Trophoblast cell (in vitro differentiated cells and primary cell): ENCODE results near the gene ADCY9.

Source experiments
- DNase-seq, 2 donors: peaks; one replicate each; pipeline ENCODE4 v3.0.0-alpha.2; 2016
- H2AFZ ChIP-seq: 2 replicates; pipeline ENCODE4 v1.6.1; 2013; ENCODE audit warnings: low read length, moderate library complexity, mild to moderate bottlenecking; ENCODE audit not compliant: insufficient read depth, poor library complexity
- H2AK5ac ChIP-seq: 2 replicates; pipeline ENCODE4 v1.6.1; 2013; ENCODE audit warnings: mild to moderate bottlenecking, low read length
- H2BK120ac ChIP-seq: 2 replicates; pipeline ENCODE4 v1.6.1; 2013; ENCODE audit warnings: low read length, mild to moderate bottlenecking, moderate library complexity; ENCODE audit not compliant: insufficient read depth, poor library complexity
- H2BK12ac ChIP-seq: 2 replicates; pipeline ENCODE4 v1.6.1; 2013; ENCODE audit warnings: mild to moderate bottlenecking, low read length, moderate library complexity
- H2BK5ac ChIP-seq: 2 replicates; pipeline ENCODE4 v1.6.1; 2013; ENCODE audit warnings: low read length, low read depth, moderate library complexity, mild to moderate bottlenecking; ENCODE audit not compliant: poor library complexity
- H3K14ac ChIP-seq: 2 replicates; pipeline ENCODE4 v1.6.1; 2013; ENCODE audit warnings: mild to moderate bottlenecking, low read length
- H3K18ac ChIP-seq: 2 replicates; pipeline ENCODE4 v1.6.1; 2013; ENCODE audit warnings: mild to moderate bottlenecking, low read length
- H3K23ac ChIP-seq: 2 replicates; pipeline ENCODE4 v1.6.1; 2013; ENCODE audit warnings: low read length
- H3K27ac ChIP-seq: 2 replicates; pipeline ENCODE4 v1.5.1; 2013; ENCODE audit warnings: low read depth, mild to moderate bottlenecking, inconsistent platforms, low read length, moderate library complexity
- H3K27me3 ChIP-seq: 2 replicates; pipeline ENCODE4 v1.6.1; 2013; ENCODE audit warnings: inconsistent platforms, mild to moderate bottlenecking, low read length, moderate library complexity; ENCODE audit not compliant: insufficient read depth
- H3K36me3 ChIP-seq, 2 experiments: 1 replicate in 1 of 2; 2 replicates in 1 of 2; pipeline ENCODE4 v1.6.1; 2013; ENCODE audit warnings: low read length in 2 of 2, mild to moderate bottlenecking in 2 of 2, moderate library complexity in 1 of 2; ENCODE audit not compliant: insufficient read depth in 2 of 2, control insufficient read depth in 1 of 2
- H3K4ac ChIP-seq: 2 replicates; pipeline ENCODE4 v1.6.1; 2013; ENCODE audit warnings: low read depth, mild to moderate bottlenecking, low read length, moderate library complexity
- H3K4me1 ChIP-seq, 2 experiments: 1 replicate in 1 of 2; 2 replicates in 1 of 2; pipeline ENCODE4 v1.6.1; 2013; ENCODE audit warnings: low read length in 2 of 2, mild to moderate bottlenecking in 2 of 2, moderate library complexity in 1 of 2; ENCODE audit not compliant: insufficient read depth in 2 of 2, control insufficient read depth in 1 of 2
- H3K4me2 ChIP-seq: 2 replicates; pipeline ENCODE4 v1.6.1; 2013; ENCODE audit warnings: inconsistent platforms, mild to moderate bottlenecking, low read length, moderate library complexity
- H3K4me3 ChIP-seq: 2 replicates; pipeline ENCODE4 v1.5.1; 2013; ENCODE audit warnings: mild to moderate bottlenecking, low read depth, low read length, inconsistent platforms
- H3K79me1 ChIP-seq: one replicate; pipeline ENCODE4 v1.6.1; 2013; ENCODE audit warnings: low read length
- H3K79me2 ChIP-seq: 2 replicates; pipeline ENCODE4 v1.6.1; 2013; ENCODE audit warnings: low read length, mild to moderate bottlenecking; ENCODE audit not compliant: control insufficient read depth, insufficient read depth, poor library complexity
- H3K9ac ChIP-seq: 2 replicates; pipeline ENCODE4 v1.6.1; 2013; ENCODE audit warnings: mild to moderate bottlenecking, low read length
- H3K9me3 ChIP-seq: 2 replicates; pipeline ENCODE4 v1.6.1; 2013; ENCODE audit warnings: low read depth, mild to moderate bottlenecking, control low read depth, inconsistent platforms, low read length; ENCODE audit not compliant: insufficient read depth
- H4K12ac ChIP-seq: 2 replicates; pipeline ENCODE4 v1.6.1; 2013; ENCODE audit warnings: low read depth, mild to moderate bottlenecking, low read length, moderate library complexity
- H4K8ac ChIP-seq: 2 replicates; pipeline ENCODE4 v1.6.1; 2013; ENCODE audit warnings: low read depth, mild to moderate bottlenecking, low read length, moderate library complexity
- H4K91ac ChIP-seq: one replicate; pipeline ENCODE4 v1.6.1; 2013; ENCODE audit warnings: low read depth, mild to moderate bottlenecking, low read length, moderate library complexity
- WGBS: extraction: QIAGEN DNeasy Blood & Tissue Kit; methylation state at CpG from one replicate; pipeline ENCODE4 v1.1.7; 2013; ENCODE audit warnings: missing lambda C conversion rate; ENCODE audit not compliant: insufficient read length, insufficient coverage; ENCODE audit errors: extremely low coverage; 5-methylcytosine and 5-hydroxymethylcytosine counted together

The ADCY9 gene

GRCh38 chr16:4106516-4106915 is 9.7 kb downstream of the ADCY9 start:
- no peak overlapping the region for H2BK120ac ChIP-seq
- H3K4ac ChIP-seq, result no peak overlapping the region
- no peak overlapping the region for H2BK5ac ChIP-seq
- peaks cover 21 to 31% of the 10 kb centered on the region in 2 experiments for H3K4me1 ChIP-seq
- H4K12ac ChIP-seq, result no peak overlapping the region
- H3K36me3 ChIP-seq, result peaks cover 2 to 6% of the 10 kb centered on the region in 2 experiments
- no peak overlapping the region for H4K8ac ChIP-seq
- peak overlapping the region; percentile 29 for H3K27ac ChIP-seq
- no peak overlapping the region for H3K23ac ChIP-seq
- peaks cover 8% of the 10 kb centered on the region for H3K79me1 ChIP-seq
- no peak overlapping the region for H2AFZ ChIP-seq
- no peak overlapping the region for H2AK5ac ChIP-seq
- H3K79me2 ChIP-seq, result peaks cover 2% of the 10 kb centered on the region
- no peak overlapping the region for H3K4me2 ChIP-seq
- no peak for DNase-seq
- H3K9ac ChIP-seq, result no peak overlapping the region
- H2BK12ac ChIP-seq, result no peak overlapping the region
- no peak overlapping the region for H3K18ac ChIP-seq
- no CpG with 5 or more reads among the region's 4 CpGs for WGBS
- H3K4me3 ChIP-seq, result no peak overlapping the region
- H4K91ac ChIP-seq, result no peak overlapping the region
- H3K14ac ChIP-seq, result no peak overlapping the region
- peaks cover 2% of the 10 kb centered on the region for H3K9me3 ChIP-seq
- H3K27me3 ChIP-seq, result no peaks in the 10 kb centered on the region

- H3K79me2 ChIP-seq, result peaks cover 2% of the 10 kb centered on the region
- H2AK5ac ChIP-seq, result no peak overlapping the region
- no peak overlapping the region for H3K14ac ChIP-seq
- H3K9me3 ChIP-seq, result peaks cover 2% of the 10 kb centered on the region
- H4K12ac ChIP-seq, result no peak overlapping the region
- H2BK120ac ChIP-seq, result no peak overlapping the region
- H3K23ac ChIP-seq, result no peak overlapping the region
- peaks cover 19 to 27% of the 10 kb centered on the region in 2 experiments for H3K4me1 ChIP-seq
- H3K4ac ChIP-seq, result no peak overlapping the region
- H3K18ac ChIP-seq, result no peak overlapping the region
- H3K4me2 ChIP-seq, result no peak overlapping the region
- no peak overlapping the region for H2BK12ac ChIP-seq
- H2AFZ ChIP-seq, result no peak overlapping the region
- H3K4me3 ChIP-seq, result no peak overlapping the region
- H4K91ac ChIP-seq, result no peak overlapping the region
- peaks cover 2 to 5% of the 10 kb centered on the region in 2 experiments for H3K36me3 ChIP-seq
- peaks cover 7% of the 10 kb centered on the region for H3K79me1 ChIP-seq
- no peak overlapping the region for H3K27ac ChIP-seq
- no peak overlapping the region for H4K8ac ChIP-seq
- no peaks in the 10 kb centered on the region for H3K27me3 ChIP-seq
- no peak overlapping the region for H2BK5ac ChIP-seq
- WGBS, result no CpG with 5 or more reads among the region's 5 CpGs
- H3K9ac ChIP-seq, result no peak overlapping the region
- no peak for DNase-seq
These were observed 10.4 kb downstream of the ADCY9 start for GRCh38 chr16:4105848-4106247.

GRCh38 chr16:4103745-4104144 is 12.5 kb downstream of the ADCY9 start:
- no peak overlapping the region for H4K12ac ChIP-seq
- H2BK5ac ChIP-seq, result no peak overlapping the region
- no CpG with 5 or more reads among the region's 15 CpGs for WGBS
- no peak overlapping the region for H3K9ac ChIP-seq
- peaks cover 2% of the 10 kb centered on the region for H3K9me3 ChIP-seq
- H3K18ac ChIP-seq, result no peak overlapping the region
- no peak overlapping the region for H3K4me2 ChIP-seq
- H3K27ac ChIP-seq, result no peak overlapping the region
- H2BK120ac ChIP-seq, result no peak overlapping the region
- peaks cover 6 to 14% of the 10 kb centered on the region in 2 experiments for H3K4me1 ChIP-seq
- no peak overlapping the region for H4K91ac ChIP-seq
- H3K4me3 ChIP-seq, result no peak overlapping the region
- H3K79me1 ChIP-seq, result no peaks in the 10 kb centered on the region
- no peaks in the 10 kb centered on the region for H3K79me2 ChIP-seq
- DNase-seq, result no peak
- H2AK5ac ChIP-seq, result no peak overlapping the region
- H2BK12ac ChIP-seq, result no peak overlapping the region
- no peak overlapping the region for H4K8ac ChIP-seq
- H3K4ac ChIP-seq, result no peak overlapping the region
- H3K14ac ChIP-seq, result no peak overlapping the region
- H3K23ac ChIP-seq, result no peak overlapping the region
- H2AFZ ChIP-seq, result no peak overlapping the region
- no peaks in the 10 kb centered on the region for H3K27me3 ChIP-seq
- peaks cover 2% of the 10 kb centered on the region in 2 experiments for H3K36me3 ChIP-seq

DNA sequence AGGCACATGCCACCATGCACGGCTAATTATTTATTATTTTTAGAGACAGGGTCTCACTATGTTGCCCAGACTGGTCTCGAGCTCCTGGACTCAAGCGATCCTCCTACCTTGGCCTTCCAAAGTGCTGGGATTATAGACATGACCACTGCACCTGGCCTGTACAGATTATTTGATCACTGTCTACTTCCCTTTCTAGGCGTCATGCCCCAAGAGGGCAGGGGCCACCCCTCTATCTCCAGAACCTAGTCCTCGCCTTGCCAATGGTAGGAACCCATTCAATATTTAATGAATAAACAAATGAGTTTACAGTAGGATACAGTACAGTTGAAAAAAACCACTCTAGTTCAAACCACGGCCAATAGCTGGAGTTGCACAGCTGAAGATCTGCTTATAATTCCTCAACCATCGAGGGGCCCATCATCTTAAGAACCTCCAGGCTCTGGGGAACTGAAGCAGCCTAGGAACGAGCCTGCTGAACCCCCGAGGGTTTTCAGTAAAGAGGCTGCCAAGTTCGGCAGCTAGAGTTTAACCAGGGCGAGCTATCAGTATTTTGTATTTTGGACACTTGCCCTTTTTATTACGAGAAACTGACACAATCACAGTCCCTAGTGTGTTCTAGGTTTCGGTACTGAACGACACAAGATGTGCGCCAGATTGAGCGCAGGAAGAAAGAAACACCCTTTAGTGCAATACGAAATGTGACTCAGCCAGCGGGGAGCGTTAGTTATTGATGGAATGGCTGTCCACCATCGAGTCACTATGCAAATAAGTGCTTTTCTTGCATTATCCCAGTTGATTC is 14.6 kb downstream of the ADCY9 start:
- H4K91ac ChIP-seq, result no peak overlapping the region
- no peak for DNase-seq
- peaks cover 0 to 2% of the 10 kb centered on the region in 2 experiments for H3K36me3 ChIP-seq
- H3K14ac ChIP-seq, result no peak overlapping the region
- H3K18ac ChIP-seq, result no peak overlapping the region
- H3K79me2 ChIP-seq, result no peaks in the 10 kb centered on the region
- no peak overlapping the region for H2BK5ac ChIP-seq
- no peak overlapping the region for H4K12ac ChIP-seq
- H2BK120ac ChIP-seq, result no peak overlapping the region
- no peak overlapping the region for H3K27ac ChIP-seq
- H4K8ac ChIP-seq, result no peak overlapping the region
- no peaks in the 10 kb centered on the region for H3K27me3 ChIP-seq
- H3K23ac ChIP-seq, result no peak overlapping the region
- H3K9ac ChIP-seq, result no peak overlapping the region
- H2BK12ac ChIP-seq, result no peak overlapping the region
- no peak overlapping the region for H3K4ac ChIP-seq
- H3K4me3 ChIP-seq, result no peak overlapping the region
- H3K79me1 ChIP-seq, result no peaks in the 10 kb centered on the region
- WGBS, result no CpG with 5 or more reads among the region's 20 CpGs
- no peak overlapping the region for H2AK5ac ChIP-seq
- H3K4me1 ChIP-seq, result peaks cover 3 to 8% of the 10 kb centered on the region in 2 experiments
- H3K9me3 ChIP-seq, result peaks cover 2% of the 10 kb centered on the region
- H3K4me2 ChIP-seq, result no peak overlapping the region
- H2AFZ ChIP-seq, result no peak overlapping the region
